GM12878 (cell line): Measurements from ENCODE around the gene FARS2.

Experiments
- ASH2L ChIP-seq: fragments of 300-600, 200-600 bp; sonication (generic); IDR thresholded peaks from 2 replicates; pipeline ENCODE4 v1.6.1; 2017; ENCODE audit warnings: low read depth, mild to moderate bottlenecking, borderline replicate concordance
- CBX5 ChIP-seq: sonication (generic); IDR thresholded peaks from 2 replicates; pipeline ENCODE4 v1.6.1; 2016; ENCODE audit warnings: low read depth, moderate library complexity, mild to moderate bottlenecking, inconsistent platforms
- CEBPB ChIP-seq, 2 experiments: fragments of 150-350 bp in 1 of 2; IDR thresholded peaks; 2 replicates each; pipeline ENCODE4 v1.6.1; 2012 to 2014; ENCODE audit warnings: low read depth in 2 of 2, low read length in 2 of 2, borderline replicate concordance in 1 of 2, inconsistent platforms in 1 of 2
- EP300 ChIP-seq, 2 experiments: fragments of 150-350 bp in 1 of 2; IDR thresholded peaks; 2 replicates each; pipeline ENCODE4 v1.6.1; 2011 to 2012; ENCODE audit warnings: low read depth in 2 of 2, low read length in 2 of 2, borderline replicate concordance in 1 of 2, improper control_type of control experiment in 1 of 2, inconsistent platforms in 1 of 2; ENCODE audit not compliant: control insufficient read depth in 1 of 2
- EZH2 ChIP-seq: IDR thresholded peaks from 2 replicates; pipeline ENCODE4 v1.6.1; 2012; ENCODE audit warnings: low read depth, mild to moderate bottlenecking, control low read depth, inconsistent platforms, low read length, borderline replicate concordance; ENCODE audit not compliant: control insufficient read depth
- GABPA ChIP-seq: IDR thresholded peaks from 2 replicates; pipeline ENCODE4 v1.6.1; 2014; ENCODE audit warnings: antibody characterized with exemption, low read depth, mild to moderate bottlenecking, inconsistent platforms
- GATAD2B ChIP-seq: fragments of 450-650 bp; conservative IDR thresholded peaks from 2 replicates; pipeline ENCODE4 v1.6.1; 2017; ENCODE audit warnings: low read depth, mild to moderate bottlenecking, moderate library complexity
- IKZF1 ChIP-seq: fragments of 450-650 bp; conservative IDR thresholded peaks from 2 replicates; pipeline ENCODE4 v1.6.1; 2017; ENCODE audit warnings: antibody characterized with exemption, mild to moderate bottlenecking
- NFYB ChIP-seq: IDR thresholded peaks from 2 replicates; pipeline ENCODE4 v1.6.1; 2011; ENCODE audit warnings: low read depth, mild to moderate bottlenecking, low read length, improper control_type of control experiment, moderate library complexity; ENCODE audit not compliant: insufficient read depth
- POLR2AphosphoS5 ChIP-seq: IDR thresholded peaks from 2 replicates; pipeline ENCODE4 v1.6.1; 2011; ENCODE audit warnings: mild to moderate bottlenecking, low read length, inconsistent platforms
- SUZ12 ChIP-seq: fragments of 200-600 bp; sonication (generic); IDR thresholded peaks from one replicate; pipeline ENCODE4 v1.6.1; 2018; ENCODE audit warnings: antibody characterized with exemption, mild to moderate bottlenecking; ENCODE audit not compliant: unreplicated experiment
- ZNF384 ChIP-seq: IDR thresholded peaks from 2 replicates; pipeline ENCODE4 v1.6.1; 2012; ENCODE audit warnings: low read depth, mild to moderate bottlenecking, low read length, improper control_type of control experiment, borderline replicate concordance
- TF ChIP-seq, protein P1 (sequence below): IDR thresholded peaks from 2 replicates; pipeline ENCODE4 v1.6.1; 2012; ENCODE audit warnings: improper control_type of control experiment, low read depth, low read length; ENCODE audit not compliant: insufficient replicate concordance
- TF ChIP-seq, protein P2 (sequence below), 3 experiments: IDR thresholded peaks in 2 of 3; conservative IDR thresholded peaks in 1 of 3; 2 replicates each; pipeline ENCODE4 v1.5.1; 2011; ENCODE audit warnings: low read depth in 3 of 3, low read length in 3 of 3, mild to moderate bottlenecking in 3 of 3, control low read depth in 2 of 3, moderate library complexity in 2 of 3, inconsistent platforms in 1 of 3, mixed read lengths in 1 of 3; ENCODE audit not compliant: control insufficient read depth in 2 of 3, insufficient read depth in 1 of 3; ENCODE audit errors: extremely low read depth in 1 of 3

DNA sequence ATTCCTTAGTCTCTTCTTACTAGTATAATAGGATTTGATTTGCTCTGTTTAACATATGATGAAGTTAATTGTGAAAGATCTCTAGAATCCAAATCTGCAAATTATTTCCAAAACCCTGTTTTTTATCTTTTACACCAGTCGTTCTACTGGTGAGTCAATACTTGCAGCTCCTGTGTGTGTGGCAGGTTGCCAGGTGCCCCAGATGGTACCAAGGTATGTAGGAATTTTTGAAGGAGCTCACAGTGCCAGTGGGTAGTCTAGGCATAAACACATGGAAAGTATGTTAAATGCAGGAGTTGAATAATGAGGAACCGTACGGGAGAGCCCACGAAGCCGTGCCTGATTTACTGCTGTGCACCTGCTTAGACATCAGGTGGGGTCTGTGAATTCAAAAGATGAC, 192.2 kb downstream of the FARS2 start:
- TF ChIP-seq EZH2 (no peak), ZNF384 (no peak), NFYB (no peak), CEBPB (IDR thresholded peaks at IDR 0.05; ENCODE audit: borderline replicate concordance in 1 of 2, low read depth in 2 of 2, low read length in 2 of 2) (no peak), CBX5 (no peak), ASH2L (no peak), POLR2AphosphoS5 (no peak), IKZF1 (no peak), SUZ12 (no peak), GABPA (no peak), GATAD2B (no peak), EP300 (IDR thresholded peaks at IDR 0.05; ENCODE audit: borderline replicate concordance in 1 of 2, control insufficient read depth in 1 of 2, low read depth in 2 of 2, low read length in 2 of 2) (no peak)
- TF ChIP-seq, protein P1, sequence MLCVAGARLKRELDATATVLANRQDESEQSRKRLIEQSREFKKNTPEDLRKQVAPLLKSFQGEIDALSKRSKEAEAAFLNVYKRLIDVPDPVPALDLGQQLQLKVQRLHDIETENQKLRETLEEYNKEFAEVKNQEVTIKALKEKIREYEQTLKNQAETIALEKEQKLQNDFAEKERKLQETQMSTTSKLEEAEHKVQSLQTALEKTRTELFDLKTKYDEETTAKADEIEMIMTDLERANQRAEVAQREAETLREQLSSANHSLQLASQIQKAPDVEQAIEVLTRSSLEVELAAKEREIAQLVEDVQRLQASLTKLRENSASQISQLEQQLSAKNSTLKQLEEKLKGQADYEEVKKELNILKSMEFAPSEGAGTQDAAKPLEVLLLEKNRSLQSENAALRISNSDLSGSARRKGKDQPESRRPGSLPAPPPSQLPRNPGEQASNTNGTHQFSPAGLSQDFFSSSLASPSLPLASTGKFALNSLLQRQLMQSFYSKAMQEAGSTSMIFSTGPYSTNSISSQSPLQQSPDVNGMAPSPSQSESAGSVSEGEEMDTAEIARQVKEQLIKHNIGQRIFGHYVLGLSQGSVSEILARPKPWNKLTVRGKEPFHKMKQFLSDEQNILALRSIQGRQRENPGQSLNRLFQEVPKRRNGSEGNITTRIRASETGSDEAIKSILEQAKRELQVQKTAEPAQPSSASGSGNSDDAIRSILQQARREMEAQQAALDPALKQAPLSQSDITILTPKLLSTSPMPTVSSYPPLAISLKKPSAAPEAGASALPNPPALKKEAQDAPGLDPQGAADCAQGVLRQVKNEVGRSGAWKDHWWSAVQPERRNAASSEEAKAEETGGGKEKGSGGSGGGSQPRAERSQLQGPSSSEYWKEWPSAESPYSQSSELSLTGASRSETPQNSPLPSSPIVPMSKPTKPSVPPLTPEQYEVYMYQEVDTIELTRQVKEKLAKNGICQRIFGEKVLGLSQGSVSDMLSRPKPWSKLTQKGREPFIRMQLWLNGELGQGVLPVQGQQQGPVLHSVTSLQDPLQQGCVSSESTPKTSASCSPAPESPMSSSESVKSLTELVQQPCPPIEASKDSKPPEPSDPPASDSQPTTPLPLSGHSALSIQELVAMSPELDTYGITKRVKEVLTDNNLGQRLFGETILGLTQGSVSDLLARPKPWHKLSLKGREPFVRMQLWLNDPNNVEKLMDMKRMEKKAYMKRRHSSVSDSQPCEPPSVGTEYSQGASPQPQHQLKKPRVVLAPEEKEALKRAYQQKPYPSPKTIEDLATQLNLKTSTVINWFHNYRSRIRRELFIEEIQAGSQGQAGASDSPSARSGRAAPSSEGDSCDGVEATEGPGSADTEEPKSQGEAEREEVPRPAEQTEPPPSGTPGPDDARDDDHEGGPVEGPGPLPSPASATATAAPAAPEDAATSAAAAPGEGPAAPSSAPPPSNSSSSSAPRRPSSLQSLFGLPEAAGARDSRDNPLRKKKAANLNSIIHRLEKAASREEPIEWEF = no peak
- TF ChIP-seq, protein P2, sequence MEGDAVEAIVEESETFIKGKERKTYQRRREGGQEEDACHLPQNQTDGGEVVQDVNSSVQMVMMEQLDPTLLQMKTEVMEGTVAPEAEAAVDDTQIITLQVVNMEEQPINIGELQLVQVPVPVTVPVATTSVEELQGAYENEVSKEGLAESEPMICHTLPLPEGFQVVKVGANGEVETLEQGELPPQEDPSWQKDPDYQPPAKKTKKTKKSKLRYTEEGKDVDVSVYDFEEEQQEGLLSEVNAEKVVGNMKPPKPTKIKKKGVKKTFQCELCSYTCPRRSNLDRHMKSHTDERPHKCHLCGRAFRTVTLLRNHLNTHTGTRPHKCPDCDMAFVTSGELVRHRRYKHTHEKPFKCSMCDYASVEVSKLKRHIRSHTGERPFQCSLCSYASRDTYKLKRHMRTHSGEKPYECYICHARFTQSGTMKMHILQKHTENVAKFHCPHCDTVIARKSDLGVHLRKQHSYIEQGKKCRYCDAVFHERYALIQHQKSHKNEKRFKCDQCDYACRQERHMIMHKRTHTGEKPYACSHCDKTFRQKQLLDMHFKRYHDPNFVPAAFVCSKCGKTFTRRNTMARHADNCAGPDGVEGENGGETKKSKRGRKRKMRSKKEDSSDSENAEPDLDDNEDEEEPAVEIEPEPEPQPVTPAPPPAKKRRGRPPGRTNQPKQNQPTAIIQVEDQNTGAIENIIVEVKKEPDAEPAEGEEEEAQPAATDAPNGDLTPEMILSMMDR (IDR thresholded peaks at IDR 0.05 in 2 of 3, conservative IDR thresholded peaks at IDR 0.05 in 1 of 3; ENCODE audit: control insufficient read depth in 2 of 3, extremely low read depth in 1 of 3, insufficient read depth in 1 of 3, low read depth in 3 of 3, low read length in 3 of 3) = no peak
